ENCODE data around the gene NUDT3.

NUDT3 gene

DNA sequence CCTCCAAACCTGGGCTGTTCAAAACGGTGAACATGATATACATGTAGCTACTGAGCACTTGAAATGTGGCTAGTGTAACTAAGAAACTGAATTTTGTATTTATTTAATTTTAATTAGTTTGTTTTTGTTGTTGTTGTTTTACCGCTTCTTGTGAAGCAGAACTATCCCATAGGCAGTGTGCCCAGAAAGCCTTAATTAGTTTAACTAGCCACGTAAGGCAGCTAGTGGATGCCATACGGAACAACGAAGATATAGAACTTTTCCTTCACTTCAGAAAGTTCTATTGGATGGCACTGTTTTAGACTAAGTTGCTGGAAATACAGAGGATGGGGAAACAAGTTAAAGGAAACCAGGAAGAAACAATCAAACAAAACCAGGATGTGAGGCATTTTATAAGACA is 70.6 kb downstream of the NUDT3 start:
- DNase-seq (ENCODE audit: low spot score): no peak

DNA sequence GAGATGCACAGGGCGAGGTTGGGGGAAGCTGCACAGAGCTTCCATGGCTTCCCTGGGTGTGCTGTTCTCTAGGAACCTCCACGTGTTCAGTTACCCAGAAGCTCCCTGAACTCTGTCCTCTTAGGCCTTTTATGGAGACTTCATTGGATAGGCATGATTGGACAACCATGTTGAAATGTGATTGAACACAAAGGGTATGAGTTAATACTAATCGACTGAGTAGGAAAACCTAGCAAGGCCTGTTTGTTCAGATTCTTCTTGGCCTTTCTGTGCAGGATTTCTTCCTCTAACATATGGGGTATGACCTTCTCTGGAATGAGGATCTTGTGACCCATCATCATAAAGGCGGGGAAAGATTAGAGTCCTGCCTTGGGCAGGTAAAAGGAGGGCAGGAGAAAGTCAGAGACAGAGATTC is 73.0 kb downstream of the NUDT3 start:
- DNase-seq (ENCODE audit: low spot score): no peak

DNA sequence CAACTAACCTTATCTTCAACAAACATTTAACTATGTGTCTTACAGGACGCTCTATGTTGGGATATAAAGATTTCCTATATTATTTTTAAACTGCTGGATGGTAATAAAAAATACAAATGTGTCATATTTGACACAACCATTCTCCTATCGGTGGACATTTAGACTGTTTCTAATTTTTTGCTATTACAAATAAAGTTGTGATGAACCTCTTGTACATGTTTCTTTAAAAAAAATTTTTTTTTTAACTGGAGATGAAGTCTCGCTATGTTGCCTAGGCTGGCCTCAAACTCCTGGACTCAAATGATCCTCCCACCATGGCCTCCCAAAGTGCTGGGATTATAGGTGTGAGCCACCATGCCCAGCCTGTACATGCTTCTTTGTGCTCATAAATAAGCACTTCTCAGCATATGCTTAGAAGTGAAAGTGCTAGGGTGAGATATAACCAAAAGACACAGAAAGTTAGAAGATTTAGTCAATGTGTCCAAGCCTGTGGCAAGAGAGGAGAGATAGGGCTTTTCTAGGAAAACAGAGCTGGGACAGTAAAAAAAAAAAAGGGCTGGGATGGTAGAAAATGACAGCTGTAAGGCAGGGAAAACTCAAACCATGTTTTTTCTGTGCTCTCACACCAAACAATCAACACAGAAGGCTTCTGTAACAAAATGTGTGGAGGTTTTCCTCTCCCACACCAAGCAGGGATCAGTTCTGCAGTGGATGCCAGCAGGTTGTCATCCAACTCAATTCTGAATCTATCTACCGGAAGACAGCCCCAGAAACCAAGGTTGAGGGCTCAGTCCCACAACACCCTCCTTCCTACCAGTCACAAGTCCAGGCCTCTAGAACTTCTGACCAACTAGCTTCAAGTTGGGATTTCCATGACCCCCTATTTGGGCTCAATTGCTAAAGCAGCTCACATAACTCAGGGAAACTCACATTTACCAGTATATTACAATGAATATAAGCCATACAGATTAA is 73.7 kb downstream of the NUDT3 start:
- DNase-seq (ENCODE audit: low spot score): no peak

DNA sequence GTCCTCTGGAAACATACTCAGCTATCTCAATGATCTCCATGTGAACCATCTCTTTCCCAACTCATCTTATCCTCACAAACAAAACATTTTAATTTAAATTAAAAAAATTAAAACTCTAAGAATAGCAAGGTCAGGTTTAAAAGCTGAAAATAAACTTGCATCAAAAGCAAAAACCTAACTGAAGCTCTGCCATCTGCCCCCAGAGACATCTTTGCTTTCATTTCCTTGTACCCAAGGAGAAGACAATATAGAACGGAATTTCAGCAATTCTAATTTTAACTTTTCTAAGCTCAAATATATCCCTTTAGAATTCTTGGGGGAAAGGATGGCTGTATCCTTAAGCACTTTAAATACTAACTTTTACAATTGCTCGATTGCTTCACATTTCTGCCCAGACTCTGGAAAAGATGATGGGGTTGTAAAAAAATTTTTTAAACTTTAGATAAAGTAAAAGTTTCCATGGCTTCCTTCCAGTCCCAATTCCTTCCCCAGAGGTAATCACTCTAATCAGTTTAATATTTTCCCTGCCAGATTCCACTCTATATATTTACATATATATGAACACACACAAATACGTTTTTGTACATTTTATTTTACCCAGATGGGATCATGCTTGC is 74.5 kb downstream of the NUDT3 start:
- peak; percentile 18 for DNase-seq (ENCODE audit: low spot score)

DNA sequence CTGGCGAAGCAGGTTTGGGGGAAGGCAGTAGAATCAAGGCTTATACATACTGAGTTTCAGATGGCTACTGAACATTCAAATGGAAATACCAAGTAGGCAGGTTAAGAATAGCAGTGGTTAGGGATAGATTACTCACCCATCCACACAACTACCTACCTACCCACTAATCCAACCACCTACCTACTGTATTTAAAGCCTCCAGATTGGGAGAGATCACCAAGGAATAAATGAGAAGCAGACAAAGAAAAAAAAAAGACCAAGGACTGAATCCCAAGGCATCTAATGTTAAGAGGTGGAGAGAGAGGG is 75.3 kb downstream of the NUDT3 start:
- DNase-seq (ENCODE audit: low spot score): no peak

DNA sequence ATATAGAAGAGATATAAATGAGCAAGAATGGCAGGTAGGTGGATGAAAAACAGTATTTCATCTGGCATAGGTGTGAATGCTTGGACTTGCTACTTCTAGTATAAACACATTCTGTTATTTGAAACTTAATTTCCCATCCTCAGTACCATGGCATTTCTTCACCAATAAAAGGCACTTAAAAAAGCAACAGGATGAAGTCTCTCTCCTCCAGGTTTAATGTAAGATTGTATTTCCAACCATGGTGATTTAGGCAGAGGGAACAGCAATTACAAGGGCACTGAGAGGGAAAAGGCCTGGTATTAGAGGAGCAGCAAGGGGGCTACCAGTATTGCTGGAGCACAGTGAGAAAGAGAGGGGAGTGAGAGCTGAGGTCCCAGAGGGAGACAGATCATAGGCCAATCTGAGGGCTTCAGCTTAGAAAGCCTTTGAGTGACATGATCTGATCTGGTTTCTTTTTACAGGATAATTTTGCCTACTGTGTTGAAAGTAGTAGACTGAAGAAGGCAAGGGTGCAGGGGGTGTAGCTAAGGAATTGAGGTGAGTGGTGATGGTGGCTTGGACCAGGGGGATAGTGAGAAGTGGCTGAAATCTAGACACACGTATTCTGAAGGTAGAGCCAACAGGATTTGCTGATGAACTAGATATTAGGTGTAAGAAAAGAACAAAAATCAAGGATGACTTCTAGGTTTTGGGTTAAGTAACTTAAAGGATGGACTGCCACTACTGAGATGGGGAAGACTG is 75.9 kb downstream of the NUDT3 start:
- DNase-seq (ENCODE audit: low spot score): no peak

DNA sequence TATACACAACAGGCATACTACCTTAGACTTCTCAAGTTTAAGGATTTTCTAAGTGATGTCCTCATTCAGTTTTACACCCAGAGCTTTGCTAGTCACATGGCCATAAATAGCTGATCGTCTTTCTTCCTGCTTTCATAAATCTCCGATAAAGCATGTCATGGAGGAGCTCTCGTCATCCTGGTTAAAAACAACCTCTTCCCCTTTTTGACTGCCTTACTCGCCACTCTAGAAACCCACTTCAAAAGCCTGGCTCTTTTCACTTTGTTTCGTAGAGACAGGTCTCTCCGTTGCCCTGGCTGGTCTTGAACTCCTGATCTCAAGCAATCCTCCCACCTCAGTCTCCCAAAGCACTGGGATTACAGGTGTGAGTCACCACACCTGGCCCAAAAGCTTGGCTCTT is 76.7 kb downstream of the NUDT3 start:
- DNase-seq (ENCODE audit: low spot score): no peak

DNA sequence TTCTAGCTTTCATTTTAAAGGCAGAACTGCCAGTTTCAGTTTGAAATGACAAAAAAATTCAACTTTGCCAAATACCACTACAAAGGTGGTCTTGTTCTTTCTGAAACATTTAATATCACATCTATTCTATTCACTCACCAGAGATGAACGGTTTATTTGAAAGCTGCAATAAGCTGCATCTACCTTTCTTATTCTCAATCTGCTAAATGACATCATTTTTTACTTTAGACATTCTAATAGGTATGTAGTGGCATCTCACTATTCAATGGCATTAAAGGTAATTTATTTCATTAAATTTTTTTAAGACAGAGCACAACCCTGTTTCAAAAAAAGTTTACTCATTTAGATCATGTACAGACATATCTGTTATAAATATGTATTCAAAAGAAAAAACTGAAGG is 77.2 kb downstream of the NUDT3 start:
- no peak for DNase-seq (ENCODE audit: low spot score)

DNA sequence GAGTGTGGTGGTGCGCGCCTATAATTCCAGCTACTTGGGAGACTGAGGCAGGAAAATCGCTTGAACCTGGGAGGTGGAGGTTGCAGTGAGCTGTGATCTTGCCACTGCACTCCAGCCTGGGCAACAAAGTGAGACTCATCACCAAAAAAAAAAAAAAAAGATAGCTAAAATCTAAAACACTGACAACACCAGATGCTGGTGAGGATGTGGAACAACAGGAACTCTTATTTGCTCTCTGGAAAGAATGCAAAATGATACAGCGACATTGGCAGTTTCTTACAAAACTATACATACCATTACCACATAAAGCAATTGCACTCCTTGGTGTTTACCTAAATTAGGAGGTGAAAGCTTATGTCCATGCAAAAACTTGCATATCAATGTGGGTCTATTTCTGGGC is 80.2 kb downstream of the NUDT3 start:
- no peak for DNase-seq (ENCODE audit: low spot score)

DNA sequence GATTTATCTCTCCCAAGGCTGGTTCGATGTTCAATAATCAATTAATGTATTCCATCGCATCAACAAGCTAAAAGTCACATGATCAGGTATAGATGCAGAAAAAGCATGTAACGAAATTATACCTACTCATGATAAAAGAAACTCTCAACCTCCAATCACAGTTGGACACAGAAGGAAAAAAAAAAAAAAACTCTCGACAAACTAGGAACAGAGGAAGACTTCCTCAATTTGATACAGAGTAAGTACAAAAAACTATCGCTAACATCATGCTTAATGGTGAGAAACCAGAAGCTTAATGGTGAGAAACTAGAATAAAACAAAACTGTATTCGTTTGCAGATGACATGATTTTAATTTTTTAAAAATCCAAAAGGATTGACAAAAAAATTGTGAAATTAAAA is 81.7 kb downstream of the NUDT3 start:
- no peak for DNase-seq (ENCODE audit: low spot score)

DNA sequence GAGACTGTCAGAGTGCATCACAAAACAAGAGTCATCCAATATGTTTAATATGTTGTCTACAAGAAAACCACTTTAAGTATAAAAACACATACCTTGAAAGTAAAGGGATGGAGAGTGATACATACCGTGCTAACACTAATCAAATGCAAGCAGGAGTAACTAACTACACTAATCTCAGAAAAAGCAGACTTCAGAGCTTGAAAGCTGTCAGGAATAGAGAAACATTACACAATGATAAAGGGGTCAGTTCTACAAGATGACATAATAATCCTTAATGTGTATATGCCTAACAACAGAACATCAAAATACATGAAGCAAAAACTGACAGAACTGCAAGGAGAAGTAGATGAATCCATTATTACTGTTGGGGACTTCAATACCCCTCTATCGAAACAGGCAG is 84.0 kb downstream of the NUDT3 start:
- no peak for DNase-seq (ENCODE audit: low spot score)

DNA sequence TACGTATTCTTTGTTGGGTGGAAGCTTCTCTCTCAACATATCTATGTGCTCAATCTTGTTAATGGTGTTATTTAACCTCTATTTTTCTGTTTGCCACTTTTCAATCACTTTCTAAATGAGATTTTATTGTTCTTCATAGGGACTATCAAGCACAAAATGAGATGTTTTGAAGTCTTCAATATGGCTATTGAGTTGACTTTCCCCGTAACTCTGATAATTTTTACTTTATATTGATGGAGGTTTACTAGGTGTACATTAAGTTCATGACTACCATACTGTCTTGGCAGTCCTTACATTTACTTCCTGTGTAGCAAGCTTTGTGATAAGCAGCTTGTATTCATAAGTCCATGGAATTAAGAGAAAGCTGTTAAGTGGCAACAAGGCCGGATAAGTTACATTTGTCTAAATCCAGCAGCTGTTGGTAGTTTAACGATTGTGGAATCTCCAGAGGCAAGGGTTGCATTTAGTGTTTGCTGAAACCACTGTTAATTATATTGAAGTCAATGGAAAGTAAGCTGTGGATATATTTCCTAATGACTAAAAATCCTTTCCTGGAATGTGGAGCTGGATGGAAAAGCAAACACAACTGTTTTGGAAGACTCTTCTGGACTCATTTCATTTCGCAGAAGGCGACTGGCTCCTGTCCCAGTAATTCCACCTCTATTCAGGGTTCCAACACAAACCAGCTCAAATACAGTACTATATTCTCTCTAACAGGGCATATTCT is 86.3 kb downstream of the NUDT3 start:
- peak; percentile 15 for DNase-seq (ENCODE audit: low spot score)

DNA sequence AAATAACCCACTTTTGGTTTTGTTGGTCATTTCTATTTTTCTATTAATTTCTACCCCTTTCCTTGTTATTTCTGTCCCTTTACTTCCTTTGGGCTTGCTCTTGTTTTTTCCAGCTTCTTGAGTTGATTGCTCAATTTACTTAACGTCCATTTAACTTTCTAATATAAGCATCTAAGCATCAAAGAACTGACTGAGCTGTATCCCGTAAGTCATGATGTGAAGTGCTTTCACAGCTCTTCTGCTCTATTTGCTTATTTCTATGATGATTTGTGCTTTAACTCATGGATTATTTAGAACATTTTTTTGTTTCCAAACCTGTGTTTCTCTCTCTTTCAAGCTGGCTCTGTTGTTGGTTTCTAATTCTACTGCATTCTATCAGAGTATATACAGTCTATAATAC is 87.0 kb downstream of the NUDT3 start:
- DNase-seq (ENCODE audit: low spot score): no peak

DNA sequence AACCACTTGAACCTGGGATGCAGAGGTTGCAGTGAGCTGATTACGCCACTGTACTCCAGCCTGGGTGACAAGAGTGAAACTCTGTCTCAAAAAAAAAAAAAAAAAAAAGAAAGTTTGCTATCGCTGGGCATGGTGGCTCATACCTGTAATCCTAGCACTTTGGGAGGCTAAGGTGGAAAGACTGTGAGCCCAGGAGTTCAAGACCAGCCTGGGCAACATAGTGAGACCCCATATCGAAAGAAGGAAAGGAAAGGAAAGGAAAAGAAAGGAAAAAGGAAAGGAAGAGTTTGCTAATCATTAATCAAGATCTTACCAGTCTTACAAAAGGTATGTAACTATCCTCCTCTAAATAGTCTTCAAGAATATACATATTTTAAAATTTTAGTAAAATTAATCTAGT is 88.3 kb downstream of the NUDT3 start:
- DNase-seq (ENCODE audit: low spot score): no peak

DNA sequence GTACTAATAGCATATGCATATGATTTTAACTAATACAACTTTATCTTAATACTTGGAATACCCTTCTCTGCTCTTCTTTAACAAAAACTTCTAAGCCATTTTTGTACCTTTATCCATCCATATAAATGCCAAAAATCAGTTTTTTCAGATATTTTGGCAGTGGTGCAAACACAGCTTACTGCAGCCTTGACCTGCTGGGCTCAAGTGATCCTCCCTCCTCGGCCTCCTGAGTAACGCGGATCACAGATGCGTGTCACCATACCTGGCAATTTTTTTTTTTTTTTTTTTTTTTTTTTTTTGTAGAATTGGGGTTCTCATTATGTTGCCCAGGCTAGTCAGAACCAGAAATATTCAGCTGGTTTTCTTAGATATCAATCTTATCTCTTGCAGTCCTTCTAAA is 89.5 kb downstream of the NUDT3 start:
- DNase-seq (ENCODE audit: low spot score): no peak

DNA sequence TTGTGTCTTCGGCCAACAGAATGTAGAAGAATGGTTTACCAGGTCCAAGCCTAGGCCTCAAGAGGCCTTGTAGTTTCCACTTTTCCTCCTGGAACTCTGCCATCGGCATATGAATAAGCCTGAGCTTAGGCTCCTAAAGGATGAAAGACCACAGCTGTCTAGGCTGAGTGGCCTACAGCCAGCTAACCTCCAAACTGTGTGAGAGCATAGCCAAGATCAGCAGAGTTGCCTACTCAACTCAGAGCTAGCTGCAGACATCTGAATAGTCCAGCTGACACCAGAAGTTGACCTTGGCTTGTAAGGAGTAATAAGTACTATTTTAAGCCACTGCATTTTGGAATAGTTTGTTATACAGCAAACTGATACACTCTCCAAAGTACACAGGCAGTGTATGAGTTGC is 91.1 kb downstream of the NUDT3 start:
- peak; percentile 10 for DNase-seq (ENCODE audit: low spot score)

DNA sequence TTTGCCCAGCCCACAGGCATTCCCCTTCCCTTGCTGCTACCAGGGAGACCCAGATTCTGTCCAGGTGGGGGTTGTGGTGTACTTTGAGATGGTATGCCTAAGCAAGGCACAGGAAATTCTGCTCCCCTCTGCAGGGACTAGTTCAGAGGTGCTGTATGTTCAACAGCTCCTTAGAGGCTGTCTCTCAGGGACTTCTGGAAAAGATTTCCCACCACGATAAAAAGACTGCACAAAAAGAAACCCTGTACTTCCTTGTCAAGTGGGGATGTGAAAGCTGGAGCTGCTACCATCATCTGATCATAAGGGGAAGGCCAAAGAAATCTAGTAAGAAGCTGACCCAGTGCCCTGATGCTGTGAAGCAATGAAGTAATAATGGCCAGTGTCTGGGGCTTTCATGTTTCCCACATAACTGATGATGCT is 92.1 kb downstream of the NUDT3 start:
- DNase-seq (ENCODE audit: low spot score): no peak

DNA sequence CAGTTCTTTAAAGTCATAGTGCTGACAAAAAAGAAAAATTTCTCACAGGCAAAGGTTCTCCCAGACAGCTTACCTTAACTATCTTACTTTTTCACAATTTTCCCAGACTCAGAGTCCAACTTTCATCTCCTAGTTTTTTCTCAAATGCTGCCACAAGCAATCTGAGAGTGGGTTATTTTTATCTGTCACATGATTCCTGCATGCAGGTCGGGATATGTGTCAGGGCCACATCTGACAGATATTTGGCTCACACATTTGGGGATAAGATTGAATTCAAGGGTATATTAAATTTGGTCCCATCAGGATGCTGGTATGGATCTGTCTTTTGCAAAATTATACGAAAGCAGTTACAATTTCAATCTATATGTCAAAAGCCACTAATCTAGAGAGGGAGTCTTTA is 93.5 kb downstream of the NUDT3 start:
- no peak for DNase-seq (ENCODE audit: low spot score)

DNA sequence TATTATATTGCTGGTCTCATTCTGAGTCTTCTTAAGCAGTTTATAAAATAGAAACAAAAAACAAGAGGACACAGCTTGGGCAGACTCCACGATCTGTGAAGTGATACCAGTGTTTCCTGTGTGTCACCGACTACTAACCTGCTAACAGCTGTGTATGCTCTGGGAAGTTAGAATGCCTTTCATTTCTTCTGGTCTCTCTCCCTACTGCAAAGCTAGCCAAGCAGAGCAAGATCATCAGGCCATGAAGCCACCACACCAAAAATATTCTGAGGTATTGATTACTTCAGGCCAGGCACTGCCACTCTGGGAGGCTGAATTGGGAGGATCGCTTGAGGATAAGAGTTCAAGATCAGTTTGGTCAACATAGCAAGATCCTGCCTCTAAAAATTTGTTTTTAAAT is 96.7 kb downstream of the NUDT3 start:
- DNase-seq (ENCODE audit: low spot score): no peak

DNA sequence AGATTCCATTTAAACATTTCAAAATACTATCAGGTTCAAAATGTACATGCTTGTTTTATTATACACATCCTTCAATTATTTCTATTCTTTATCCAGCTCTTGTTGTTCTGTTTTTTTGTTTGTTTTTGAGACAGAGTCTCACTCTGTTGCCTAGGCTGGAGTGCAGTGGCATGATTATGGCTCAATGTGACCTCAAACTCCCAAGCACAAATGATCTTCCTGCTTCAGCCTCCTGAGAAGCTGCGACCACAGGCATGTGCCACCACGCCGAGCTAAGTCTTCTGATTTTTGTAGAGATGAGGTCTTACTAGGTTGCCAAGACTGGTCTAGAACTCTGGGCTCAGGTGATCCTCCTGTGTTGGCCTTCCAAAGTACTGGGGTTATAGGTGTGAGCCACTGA is 99.5 kb downstream of the NUDT3 start:
- no peak for DNase-seq (ENCODE audit: low spot score)

DNA sequence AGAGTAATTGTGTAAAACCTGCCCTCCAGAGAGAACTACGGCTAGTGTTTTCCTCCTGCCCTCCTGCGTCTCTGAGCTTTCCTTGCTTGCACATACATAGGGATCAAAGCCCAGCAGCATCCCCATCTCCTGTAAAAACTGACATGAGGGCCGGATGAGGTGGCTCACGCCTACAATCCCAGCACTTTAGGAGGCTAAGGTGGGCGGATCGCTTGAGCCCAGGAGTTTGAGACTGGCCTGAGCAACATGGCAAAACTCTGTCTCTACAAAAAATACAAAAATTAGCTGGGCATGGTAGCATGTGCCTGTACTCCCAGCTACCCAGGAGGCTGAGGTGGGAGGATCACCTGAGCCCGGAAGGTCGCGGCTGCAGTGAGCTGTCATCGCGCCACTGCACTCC is 103.3 kb downstream of the NUDT3 start:
- DNase-seq (ENCODE audit: low spot score): no peak

DNA sequence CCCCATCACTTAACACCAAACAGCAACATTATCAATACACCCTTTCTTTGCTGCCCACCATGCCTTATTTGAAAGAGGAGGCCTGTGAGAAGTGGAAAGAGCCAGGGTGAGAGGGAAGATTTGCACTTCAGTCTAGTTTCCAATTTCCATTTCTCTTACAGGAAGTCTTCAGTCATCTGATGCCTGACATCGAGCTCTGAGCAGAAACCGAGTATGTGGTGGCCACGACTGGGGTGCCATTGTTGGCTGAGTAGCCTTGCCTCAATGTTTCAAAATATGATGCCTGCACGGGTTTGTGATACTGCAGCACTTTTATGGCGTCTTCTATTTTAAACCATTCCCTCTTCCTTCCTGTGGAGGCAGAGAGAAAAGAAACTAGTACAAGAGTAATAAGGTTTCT is 103.9 kb downstream of the NUDT3 start:
- no peak for DNase-seq (ENCODE audit: low spot score)

Measured in AG08395 (cell line).